NCI-H460 (cell line): ENCODE measurements around the gene NLN. TPM values are rescaled to one million over a fixed set of nuclear protein-coding genes. Genes with fewer than 3 reads are reported as not detected.
"Not testable (repeated sequence)": the region's sequence is repeated elsewhere in the genome, so short reads cannot be mapped to it uniquely, and the experiment has no call there.

ENCODE experiments used
- DNase-seq: peaks from one replicate; pipeline ENCODE4 v3.0.0-alpha.2; 2016; ENCODE audit warnings: low read depth; ENCODE audit errors: extremely low read depth
- total RNA-seq: library from RNA; depleted of rRNA; stranded (reverse); fragments of >200 nt; shearing (Covaris generic); gene quantifications from 2 replicates; pipeline ENCODE4 v1.2.3, GENCODE V29; 2014

The NLN gene
- total RNA-seq, 1 experiment from 2014 or later, result 89.5 TPM

GRCh38 chr5:65730910-65731309 lies 8.9 kb downstream of the NLN start:
- no peak for DNase-seq

- DNase-seq, result not testable (repeated sequence)
Measured at GRCh38 chr5:65732046-65732445, 10.0 kb downstream of the NLN start.

GRCh38 chr5:65734196-65734775 lies 12.3 kb downstream of the NLN start:
- DNase-seq, result not testable (repeated sequence)

- DNase-seq, result no peak
Measured at GRCh38 chr5:65734921-65735320, 12.9 kb downstream of the NLN start.

GRCh38 chr5:65736011-65736410 lies 14.0 kb downstream of the NLN start:
- no peak for DNase-seq

- DNase-seq, result no peak
Measured at GRCh38 chr5:65737842-65738241, 15.8 kb downstream of the NLN start.

GRCh38 chr5:65738305-65738704 lies 16.3 kb downstream of the NLN start:
- DNase-seq, result no peak

GRCh38 chr5:65739162-65739561 lies 17.2 kb downstream of the NLN start:
- no peak for DNase-seq

- peak; percentile 52 for DNase-seq
Measured at GRCh38 chr5:65742565-65743231, 20.7 kb downstream of the NLN start.

GRCh38 chr5:65749221-65749844 lies 27.3 kb downstream of the NLN start:
- DNase-seq, result no peak

GRCh38 chr5:65749956-65750355 lies 28.0 kb downstream of the NLN start:
- DNase-seq, result no peak

- DNase-seq, result no peak
Measured at GRCh38 chr5:65750938-65751337, 28.9 kb downstream of the NLN start.

- no peak for DNase-seq
Measured at GRCh38 chr5:65753189-65753588, 31.2 kb downstream of the NLN start.

- DNase-seq, result no peak
Measured at GRCh38 chr5:65758546-65759144, 36.6 kb downstream of the NLN start.

GRCh38 chr5:65760504-65761275 lies 38.7 kb downstream of the NLN start:
- no peak for DNase-seq

- DNase-seq, result no peak
Measured at GRCh38 chr5:65762234-65762633, 40.2 kb downstream of the NLN start.

GRCh38 chr5:65765582-65765981 lies 43.6 kb downstream of the NLN start:
- DNase-seq, result no peak

GRCh38 chr5:65766175-65766574 lies 44.2 kb downstream of the NLN start:
- DNase-seq, result no peak

- DNase-seq, result no peak
Measured at GRCh38 chr5:65766781-65767180, 44.8 kb downstream of the NLN start.

GRCh38 chr5:65767565-65767964 lies 45.6 kb downstream of the NLN start:
- DNase-seq, result no peak

GRCh38 chr5:65768723-65769346 lies 46.8 kb downstream of the NLN start:
- no peak for DNase-seq
